ENCODE results near the gene BPIFB1.

The BPIFB1 gene

DNA sequence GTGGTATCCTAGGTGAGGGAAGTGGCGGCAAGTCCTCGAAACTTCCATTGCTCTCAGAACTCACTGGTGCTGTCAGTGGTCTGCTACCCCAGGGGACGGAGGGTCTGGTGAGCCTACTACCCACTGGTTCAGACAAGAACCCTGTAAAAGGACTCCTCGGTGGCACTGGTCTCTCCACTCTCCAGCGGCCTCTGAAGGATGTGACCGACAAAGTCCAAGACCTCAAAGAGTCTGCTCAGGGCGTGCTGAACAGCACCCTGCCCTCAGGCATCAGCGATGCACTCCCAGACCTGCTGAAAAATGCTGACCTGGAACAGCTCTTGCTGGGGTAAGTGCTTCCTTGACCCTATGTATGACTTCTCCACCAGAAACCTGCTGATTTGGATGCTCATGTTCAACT is 66.5 kb downstream of the BPIFB1 start:
- no peak for TF ChIP-seq ZNF558 (tag by site-specific recombination; IDR thresholded peaks at IDR 0.05)
- TF ChIP-seq ZNF664 (tag by site-specific recombination; IDR thresholded peaks at IDR 0.05), result no peak
- TF ChIP-seq ZNF292 (tag by site-specific recombination; IDR thresholded peaks at IDR 0.05; ENCODE audit: borderline replicate concordance, low read depth), result no peak
- TF ChIP-seq, protein P1, sequence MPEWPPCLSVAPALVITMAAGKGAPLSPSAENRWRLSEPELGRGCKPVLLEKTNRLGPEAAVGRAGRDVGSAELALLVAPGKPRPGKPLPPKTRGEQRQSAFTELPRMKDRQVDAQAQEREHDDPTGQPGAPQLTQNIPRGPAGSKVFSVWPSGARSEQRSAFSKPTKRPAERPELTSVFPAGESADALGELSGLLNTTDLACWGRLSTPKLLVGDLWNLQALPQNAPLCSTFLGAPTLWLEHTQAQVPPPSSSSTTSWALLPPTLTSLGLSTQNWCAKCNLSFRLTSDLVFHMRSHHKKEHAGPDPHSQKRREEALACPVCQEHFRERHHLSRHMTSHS (tag by site-specific recombination; IDR thresholded peaks at IDR 0.05), result no peak
- TF ChIP-seq ZNF324 (tag by site-specific recombination; IDR thresholded peaks at IDR 0.05), result no peak
- ChIA-PET POLR2A (no interaction called here), CTCF (no interaction called here)
- Histone ChIP-seq H3K9me3 (ENCODE audit: control insufficient read depth, insufficient read depth, low read depth, low read length) (no peaks in the 10 kb centered on the region), H3K4me3 (ENCODE audit: low read depth, low read length) (no peak overlapping the region), H3K27ac (ENCODE audit: extremely low read depth, low read depth, low read length) (no peak overlapping the region), H3K36me3 (ENCODE audit: control insufficient read depth in 2 of 2, insufficient read depth in 1 of 2, low read length in 2 of 2) (peaks cover 0 to 18% of the 10 kb centered on the region in 2 experiments; a peak in 2 of 3 replicates), H3K4me1 (ENCODE audit: control insufficient read depth, insufficient read depth, low read length) (no peaks in the 10 kb centered on the region)

DNA sequence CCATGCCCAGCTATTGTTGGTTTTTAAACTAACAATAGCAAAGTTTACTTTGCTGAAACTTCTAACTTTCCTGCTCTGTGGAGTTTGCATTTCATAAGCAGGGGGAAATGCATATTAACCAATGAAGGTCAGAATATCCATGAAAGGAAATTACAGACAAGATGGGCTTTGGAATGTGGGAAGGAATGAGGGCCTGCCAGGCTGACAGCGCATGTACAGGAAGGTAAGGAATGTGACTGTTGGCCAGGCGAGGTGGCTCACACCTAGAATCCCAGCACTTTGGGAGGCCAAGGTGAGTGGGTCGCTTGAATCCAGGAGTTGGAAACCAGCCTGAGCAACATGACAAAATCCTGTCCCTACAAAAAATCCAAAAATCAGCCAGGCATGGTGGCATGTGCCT is 68.7 kb downstream of the BPIFB1 start:
- no peak for TF ChIP-seq ZNF621 (tag by site-specific recombination; IDR thresholded peaks at IDR 0.05)
- no peak for TF ChIP-seq ZNF555 (tag by site-specific recombination; conservative IDR thresholded peaks at IDR 0.05)
- no peak for TF ChIP-seq ZBTB20 (tag by site-specific recombination; IDR thresholded peaks at IDR 0.05)
- no peak for TF ChIP-seq ZNF184 (tag by site-specific recombination; IDR thresholded peaks at IDR 0.05)
- TF ChIP-seq, protein P2, sequence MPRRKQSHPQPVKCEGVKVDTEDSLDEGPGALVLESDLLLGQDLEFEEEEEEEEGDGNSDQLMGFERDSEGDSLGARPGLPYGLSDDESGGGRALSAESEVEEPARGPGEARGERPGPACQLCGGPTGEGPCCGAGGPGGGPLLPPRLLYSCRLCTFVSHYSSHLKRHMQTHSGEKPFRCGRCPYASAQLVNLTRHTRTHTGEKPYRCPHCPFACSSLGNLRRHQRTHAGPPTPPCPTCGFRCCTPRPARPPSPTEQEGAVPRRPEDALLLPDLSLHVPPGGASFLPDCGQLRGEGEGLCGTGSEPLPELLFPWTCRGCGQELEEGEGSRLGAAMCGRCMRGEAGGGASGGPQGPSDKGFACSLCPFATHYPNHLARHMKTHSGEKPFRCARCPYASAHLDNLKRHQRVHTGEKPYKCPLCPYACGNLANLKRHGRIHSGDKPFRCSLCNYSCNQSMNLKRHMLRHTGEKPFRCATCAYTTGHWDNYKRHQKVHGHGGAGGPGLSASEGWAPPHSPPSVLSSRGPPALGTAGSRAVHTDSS (tag by site-specific recombination; IDR thresholded peaks at IDR 0.05), result no peak
- TF ChIP-seq, protein P3, sequence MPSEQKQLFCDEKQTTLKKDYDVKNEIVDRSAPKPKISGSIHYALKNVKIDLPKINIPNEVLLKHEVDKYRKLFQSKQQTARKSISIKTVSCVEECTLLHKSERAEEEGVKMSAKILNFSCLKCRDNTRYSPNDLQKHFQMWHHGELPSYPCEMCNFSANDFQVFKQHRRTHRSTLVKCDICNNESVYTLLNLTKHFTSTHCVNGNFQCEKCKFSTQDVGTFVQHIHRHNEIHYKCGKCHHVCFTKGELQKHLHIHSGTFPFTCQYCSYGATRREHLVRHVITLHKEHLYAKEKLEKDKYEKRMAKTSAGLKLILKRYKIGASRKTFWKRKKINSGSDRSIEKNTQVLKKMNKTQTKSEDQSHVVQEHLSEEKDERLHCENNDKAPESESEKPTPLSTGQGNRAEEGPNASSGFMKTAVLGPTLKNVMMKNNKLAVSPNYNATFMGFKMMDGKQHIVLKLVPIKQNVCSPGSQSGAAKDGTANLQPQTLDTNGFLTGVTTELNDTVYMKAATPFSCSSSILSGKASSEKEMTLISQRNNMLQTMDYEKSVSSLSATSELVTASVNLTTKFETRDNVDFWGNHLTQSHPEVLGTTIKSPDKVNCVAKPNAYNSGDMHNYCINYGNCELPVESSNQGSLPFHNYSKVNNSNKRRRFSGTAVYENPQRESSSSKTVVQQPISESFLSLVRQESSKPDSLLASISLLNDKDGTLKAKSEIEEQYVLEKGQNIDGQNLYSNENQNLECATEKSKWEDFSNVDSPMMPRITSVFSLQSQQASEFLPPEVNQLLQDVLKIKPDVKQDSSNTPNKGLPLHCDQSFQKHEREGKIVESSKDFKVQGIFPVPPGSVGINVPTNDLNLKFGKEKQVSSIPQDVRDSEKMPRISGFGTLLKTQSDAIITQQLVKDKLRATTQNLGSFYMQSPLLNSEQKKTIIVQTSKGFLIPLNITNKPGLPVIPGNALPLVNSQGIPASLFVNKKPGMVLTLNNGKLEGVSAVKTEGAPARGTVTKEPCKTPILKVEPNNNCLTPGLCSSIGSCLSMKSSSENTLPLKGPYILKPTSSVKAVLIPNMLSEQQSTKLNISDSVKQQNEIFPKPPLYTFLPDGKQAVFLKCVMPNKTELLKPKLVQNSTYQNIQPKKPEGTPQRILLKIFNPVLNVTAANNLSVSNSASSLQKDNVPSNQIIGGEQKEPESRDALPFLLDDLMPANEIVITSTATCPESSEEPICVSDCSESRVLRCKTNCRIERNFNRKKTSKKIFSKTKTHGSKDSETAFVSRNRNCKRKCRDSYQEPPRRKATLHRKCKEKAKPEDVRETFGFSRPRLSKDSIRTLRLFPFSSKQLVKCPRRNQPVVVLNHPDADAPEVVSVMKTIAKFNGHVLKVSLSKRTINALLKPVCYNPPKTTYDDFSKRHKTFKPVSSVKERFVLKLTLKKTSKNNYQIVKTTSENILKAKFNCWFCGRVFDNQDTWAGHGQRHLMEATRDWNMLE (tag by site-specific recombination; conservative IDR thresholded peaks at IDR 0.05; ENCODE audit: low read depth), result no peak
- TF ChIP-seq ZNF830 (tag by site-specific recombination; IDR thresholded peaks at IDR 0.05; ENCODE audit: low read depth), result no peak
- no peak for TF ChIP-seq ZNF629 (tag by site-specific recombination; IDR thresholded peaks at IDR 0.05)
- no peak for TF ChIP-seq ZNF561 (tag by site-specific recombination; IDR thresholded peaks at IDR 0.05; ENCODE audit: borderline replicate concordance)
- no peak for TF ChIP-seq ZNF169 (tag by site-specific recombination; IDR thresholded peaks at IDR 0.05)
- no peak for TF ChIP-seq ZNF660 (tag by site-specific recombination; IDR thresholded peaks at IDR 0.05)
- TF ChIP-seq HOXA7 (CRISPR knock-in tag; IDR thresholded peaks at IDR 0.05; ENCODE audit: borderline replicate concordance), result no peak
- no peak for TF ChIP-seq ZNF133 (tag by site-specific recombination; IDR thresholded peaks at IDR 0.05)
- Histone ChIP-seq H3K9me3 (ENCODE audit: control insufficient read depth, insufficient read depth, low read depth, low read length) (no peaks in the 10 kb centered on the region), H3K4me1 (ENCODE audit: control insufficient read depth, insufficient read depth, low read length) (no peaks in the 10 kb centered on the region), H3K36me3 (ENCODE audit: control insufficient read depth in 2 of 2, insufficient read depth in 1 of 2, low read length in 2 of 2) (peaks cover 0 to 18% of the 10 kb centered on the region in 2 experiments; a peak in 2 of 3 replicates), H3K27ac (ENCODE audit: extremely low read depth, low read depth, low read length) (no peak overlapping the region), H3K4me3 (ENCODE audit: low read depth, low read length) (no peak overlapping the region)
- CTCF ChIA-PET, result interaction anchor here (0.6 to 1.4 kb wide), 2 partner anchors 9 to 50 kb away, joined by 3 read pairs; partner anchors contain the start of gene CDK5RAP1
- POLR2A ChIA-PET, result no interaction called here
